Gastroesophageal sphincter (tissue), 3 donors: ENCODE measurements around the gene BACH2.

Experiments
- CTCF ChIP-seq, 4 experiments: fragments of 200-600 bp in 2 of 4; fragments of 450-650 bp in 2 of 4; sonication (generic) in 1 of 4; IDR thresholded peaks; one replicate each; pipeline ENCODE4 v1.5.1; 2017 to 2019; ENCODE audit warnings: antibody characterized with exemption in 4 of 4, mild to moderate bottlenecking in 2 of 4, moderate library complexity in 2 of 4
- POLR2AphosphoS5 ChIP-seq: sonication (generic); formaldehyde crosslinking; IDR thresholded peaks from one replicate; pipeline ENCODE4 v1.6.1; 2017; ENCODE audit warnings: antibody characterized with exemption

GRCh38 chr6:90170601-90171000 is 126.0 kb downstream of the BACH2 start:
- TF ChIP-seq CTCF (IDR thresholded peaks at IDR 0.05) (no peak), POLR2AphosphoS5 (no peak)
